ENCODE data around the gene TOMM40L. TPM values are rescaled to one million over a fixed set of nuclear protein-coding genes. Genes with fewer than 3 reads are reported as not detected.

TOMM40L gene
- total and polyA plus RNA-seq, 8 donors: 9.2 to 15.6 (median 11.1) TPM

- no peak for DNase-seq
These were observed 47.5 kb downstream of the TOMM40L start for GRCh38 chr1:161273402-161273801.

GRCh38 chr1:161274874-161275273 lies 49.0 kb downstream of the TOMM40L start:
- no peaks in the 10 kb centered on the region for H3K9me3 ChIP-seq
- DNase-seq: no peak
- intact Hi-C loops (cut with DNase I): no loop called here
- no peak overlapping the region for H3K27ac ChIP-seq
- H3K27me3 ChIP-seq: no peaks in the 10 kb centered on the region
- H3K4me3 ChIP-seq: no peak overlapping the region
- H3K36me3 ChIP-seq: no peaks in the 10 kb centered on the region
- no peak for ATAC-seq
- no peak for TF ChIP-seq CTCF (IDR thresholded peaks at IDR 0.05)
- no peaks in the 10 kb centered on the region for H3K4me1 ChIP-seq

More at GRCh38 chr1:161273402-161273801, 47.5 kb downstream of the TOMM40L start:
- no peaks in the 10 kb centered on the region for H3K36me3 ChIP-seq
- intact Hi-C loops (cut with DNase I): no loop called here
- no peaks in the 10 kb centered on the region for H3K27me3 ChIP-seq
- ATAC-seq: no peak
- no peak for TF ChIP-seq CTCF (IDR thresholded peaks at IDR 0.05)
- H3K9me3 ChIP-seq: no peaks in the 10 kb centered on the region
- no peaks in the 10 kb centered on the region for H3K4me1 ChIP-seq
- no peak overlapping the region for H3K27ac ChIP-seq
- no peak overlapping the region for H3K4me3 ChIP-seq

Small RNAs within 50 kb of the gene (microRNA-seq; reads per million reads assigned to microRNA genes)
- 1.5 to 1.8 reads per million in 2 donors for gene MIR5187

Other genes with a start within 250 kb of the TOMM40L start
- 100 to 1,000 TPM; 142 to 164 TPM for gene F11R, start 204.9 kb upstream of the TOMM40L start, total RNA-seq
- 100 to 1,000 TPM in 2 of 6 donors, 10 to 100 TPM in 4; 76.9 to 107 (median 94.6) TPM for gene F11R, start 204.9 kb upstream of the TOMM40L start, polyA plus RNA-seq (ENCODE audit: insufficient read length in 6 of 6)
- gene TSTD1, start 187.1 kb upstream of the TOMM40L start, total RNA-seq: 10 to 100 TPM; 35.1 to 73.5 TPM
- 10 to 100 TPM; 38.9 to 49.9 (median 45.7) TPM for gene TSTD1, start 187.1 kb upstream of the TOMM40L start, polyA plus RNA-seq (ENCODE audit: insufficient read length in 6 of 6)
- gene USF1, start 180.1 kb upstream of the TOMM40L start, total RNA-seq: 10 to 100 TPM; 56.1 to 72.4 TPM
- gene USF1, start 180.1 kb upstream of the TOMM40L start, polyA plus RNA-seq (ENCODE audit: insufficient read length in 6 of 6): 10 to 100 TPM; 61.1 to 75.4 (median 66.5) TPM
- gene ARHGAP30, start 156.2 kb upstream of the TOMM40L start, total RNA-seq: 10 to 100 TPM; 18.8 to 57.7 TPM
- gene ARHGAP30, start 156.2 kb upstream of the TOMM40L start, polyA plus RNA-seq (ENCODE audit: insufficient read length in 6 of 6): 1 to 10 TPM; 3.0 to 4.5 (median 4.0) TPM
- 1 to 10 TPM; 5.6 to 9.6 TPM for gene NECTIN4, start 136.5 kb upstream of the TOMM40L start, total RNA-seq
- 10 to 100 TPM in 3 of 6 donors, 1 to 10 TPM in 3; 7.9 to 11.2 (median 9.5) TPM for gene NECTIN4, start 136.5 kb upstream of the TOMM40L start, polyA plus RNA-seq (ENCODE audit: insufficient read length in 6 of 6)
- gene KLHDC9, start 127.7 kb upstream of the TOMM40L start, total RNA-seq: 10 to 100 TPM in 1 of 2 donors, 1 to 10 TPM in 1; 4.5 to 10.3 TPM
- gene KLHDC9, start 127.7 kb upstream of the TOMM40L start, polyA plus RNA-seq (ENCODE audit: insufficient read length in 6 of 6): 1 to 10 TPM; 4.3 to 7.7 (median 5.1) TPM
- gene PFDN2, start 108.0 kb upstream of the TOMM40L start, total RNA-seq: 10 to 100 TPM; 42.5 to 47.9 TPM
- gene PFDN2, start 108.0 kb upstream of the TOMM40L start, polyA plus RNA-seq (ENCODE audit: insufficient read length in 6 of 6): 10 to 100 TPM; 45.8 to 57.0 (median 52.8) TPM
- 10 to 100 TPM; 38.7 to 40.2 TPM for gene NIT1, start 108.0 kb upstream of the TOMM40L start, total RNA-seq
- gene NIT1, start 108.0 kb upstream of the TOMM40L start, polyA plus RNA-seq (ENCODE audit: insufficient read length in 6 of 6): 10 to 100 TPM; 40.7 to 44.6 (median 41.6) TPM
- gene DEDD, start 93.4 kb upstream of the TOMM40L start, total RNA-seq: 10 to 100 TPM; 25.8 to 34.6 TPM
- gene DEDD, start 93.4 kb upstream of the TOMM40L start, polyA plus RNA-seq (ENCODE audit: insufficient read length in 6 of 6): 10 to 100 TPM; 49.0 to 55.8 (median 51.6) TPM
- gene UFC1, start 72.1 kb upstream of the TOMM40L start, total RNA-seq: 10 to 100 TPM; 93.8 to 99.8 TPM
- 100 to 1,000 TPM; 134 to 163 (median 152) TPM for gene UFC1, start 72.1 kb upstream of the TOMM40L start, polyA plus RNA-seq (ENCODE audit: insufficient read length in 6 of 6)
- gene USP21, start 66.6 kb upstream of the TOMM40L start, total RNA-seq: 10 to 100 TPM; 24.1 to 25.8 TPM
- 10 to 100 TPM; 42.1 to 53.3 (median 49.1) TPM for gene USP21, start 66.6 kb upstream of the TOMM40L start, polyA plus RNA-seq (ENCODE audit: insufficient read length in 6 of 6)
- gene PPOX, start 59.6 kb upstream of the TOMM40L start, total RNA-seq: 10 to 100 TPM; 15.2 to 18.7 TPM
- gene PPOX, start 59.6 kb upstream of the TOMM40L start, polyA plus RNA-seq (ENCODE audit: insufficient read length in 6 of 6): 10 to 100 TPM; 41.9 to 53.0 (median 49.3) TPM
- gene B4GALT3, start 48.6 kb upstream of the TOMM40L start, total RNA-seq: 10 to 100 TPM; 35.3 to 35.8 TPM
- gene B4GALT3, start 48.6 kb upstream of the TOMM40L start, polyA plus RNA-seq (ENCODE audit: insufficient read length in 6 of 6): 10 to 100 TPM; 36.1 to 42.3 (median 37.6) TPM
- 10 to 100 TPM; 13.4 to 15.4 TPM for gene ADAMTS4, start 27.0 kb upstream of the TOMM40L start, total RNA-seq
- gene ADAMTS4, start 27.0 kb upstream of the TOMM40L start, polyA plus RNA-seq (ENCODE audit: insufficient read length in 6 of 6): 1 to 10 TPM; 1.4 to 3.5 (median 2.4) TPM
- gene NDUFS2, start 23.7 kb upstream of the TOMM40L start, total RNA-seq: 10 to 100 TPM; 67.7 to 78.6 TPM
- gene NDUFS2, start 23.7 kb upstream of the TOMM40L start, polyA plus RNA-seq (ENCODE audit: insufficient read length in 6 of 6): 100 to 1,000 TPM; 142 to 188 (median 161) TPM
- 100 to 1,000 TPM; 102 to 329 TPM for gene FCER1G, start 10.8 kb upstream of the TOMM40L start, total RNA-seq
- 10 to 100 TPM; 14.6 to 22.0 (median 15.8) TPM for gene FCER1G, start 10.8 kb upstream of the TOMM40L start, polyA plus RNA-seq (ENCODE audit: insufficient read length in 6 of 6)
- not detected for gene APOA2, start 2.4 kb upstream of the TOMM40L start, total RNA-seq
- gene APOA2, start 2.4 kb upstream of the TOMM40L start, polyA plus RNA-seq (ENCODE audit: insufficient read length in 6 of 6): 1 to 10 TPM in 2 of 6 donors, under 1 TPM in 1, not detected in 3; 0.67 to 9.4 (median 6.8) TPM
- gene NR1I3, start 12.1 kb downstream of the TOMM40L start, total RNA-seq: not detected
- 1 to 10 TPM in 4 of 6 donors, under 1 TPM in 2; 0.48 to 1.5 (median 1.2) TPM for gene NR1I3, start 12.1 kb downstream of the TOMM40L start, polyA plus RNA-seq (ENCODE audit: insufficient read length in 6 of 6)
- gene PCP4L1, start 32.7 kb downstream of the TOMM40L start, total RNA-seq: 1 to 10 TPM; 1.5 to 6.6 TPM
- 1 to 10 TPM in 4 of 6 donors, under 1 TPM in 2; 0.53 to 1.4 (median 1.2) TPM for gene PCP4L1, start 32.7 kb downstream of the TOMM40L start, polyA plus RNA-seq (ENCODE audit: insufficient read length in 6 of 6)
- gene MPZ, start 83.9 kb downstream of the TOMM40L start, total RNA-seq: 1 to 10 TPM; 2.0 to 4.8 TPM
- gene MPZ, start 83.9 kb downstream of the TOMM40L start, polyA plus RNA-seq (ENCODE audit: insufficient read length in 6 of 6): 1 to 10 TPM; 2.1 to 5.5 (median 2.7) TPM
- 100 to 1,000 TPM; 187 to 204 TPM for gene SDHC, start 88.3 kb downstream of the TOMM40L start, total RNA-seq
- gene SDHC, start 88.3 kb downstream of the TOMM40L start, polyA plus RNA-seq (ENCODE audit: insufficient read length in 6 of 6): 100 to 1,000 TPM; 164 to 201 (median 180) TPM
- 1 to 10 TPM in 1 of 2 donors, not detected in 1; 5.8 TPM for gene CFAP126, start 141.8 kb downstream of the TOMM40L start, total RNA-seq
- gene CFAP126, start 141.8 kb downstream of the TOMM40L start, polyA plus RNA-seq (ENCODE audit: insufficient read length in 6 of 6): 10 to 100 TPM in 4 of 6 donors, 1 to 10 TPM in 2; 3.2 to 18.7 (median 11.4) TPM